Lung (tissue), 12 donors: ENCODE results near the gene SARDH. TPM values are rescaled to one million over a fixed set of nuclear protein-coding genes. Genes with fewer than 3 reads are reported as not detected.

Experiments
- ATAC-seq: fragments of 200-7000 bp; cut with Tn5 transposase; one replicate; pipeline ENCODE4 v1.9.1; 2020; ENCODE audit warnings: moderate number of reproducible peaks; ENCODE audit not compliant: insufficient read depth, low FRiP score
- DNase-seq, 3 donors: peaks; one replicate each; pipeline ENCODE4 v3.0.0-alpha.2; 2013 to 2017
- H3K27ac ChIP-seq, 2 donors: one replicate each; pipeline ENCODE4 v1.5.1; 2013; ENCODE audit warnings: mild to moderate bottlenecking in 2 of 2, moderate library complexity in 2 of 2, control low read depth in 1 of 2, inconsistent platforms in 1 of 2, low read depth in 1 of 2, low read length in 1 of 2
- H3K27me3 ChIP-seq, 3 donors: one replicate each; pipeline ENCODE4 v1.5.1; 2013; ENCODE audit warnings: low read length in 2 of 3; ENCODE audit not compliant: control insufficient read depth in 3 of 3, insufficient read depth in 3 of 3
- H3K36me3 ChIP-seq, 4 donors: one replicate each; pipeline ENCODE4 v1.5.1; 2013; ENCODE audit warnings: low read length in 4 of 4, mild to moderate bottlenecking in 1 of 4, moderate library complexity in 1 of 4; ENCODE audit not compliant: control insufficient read depth in 4 of 4, insufficient read depth in 4 of 4
- H3K4me1 ChIP-seq, 5 donors: one replicate each; pipeline ENCODE4 v1.5.1; 2013; ENCODE audit warnings: low read length in 5 of 5, mild to moderate bottlenecking in 2 of 5, moderate library complexity in 1 of 5; ENCODE audit not compliant: control insufficient read depth in 5 of 5, insufficient read depth in 5 of 5
- H3K4me3 ChIP-seq: one replicate; pipeline ENCODE4 v1.5.1; 2013; ENCODE audit warnings: mild to moderate bottlenecking, control low read depth, moderate library complexity
- H3K9ac ChIP-seq, 2 donors: one replicate each; pipeline ENCODE4 v1.5.1; 2013; ENCODE audit warnings: low read length in 2 of 2, control low read depth in 1 of 2; ENCODE audit not compliant: insufficient read depth in 1 of 2
- H3K9me3 ChIP-seq, 4 donors: one replicate each; pipeline ENCODE4 v1.5.1; 2013; ENCODE audit warnings: low read length in 3 of 4, mild to moderate bottlenecking in 1 of 4, moderate library complexity in 1 of 4; ENCODE audit not compliant: control insufficient read depth in 4 of 4, insufficient read depth in 3 of 4
- CTCF ChIP-seq: IDR thresholded peaks from 2 replicates; pipeline ENCODE4 v1.5.1; 2012; ENCODE audit warnings: mild to moderate bottlenecking; ENCODE audit errors: control extremely low read depth, extremely low read depth
- WGBS, 2 donors: extraction: QIAGEN DNeasy Blood & Tissue Kit; methylation state at CpG; one replicate each; pipeline ENCODE4 v1.1.7; 2013; 5-methylcytosine and 5-hydroxymethylcytosine counted together
- polyA plus RNA-seq, 2 donors: library from polyadenylated mRNA; stranded (reverse); fragments of 200-250 nt; gene quantifications; one replicate each; pipeline ENCODE4 v1.2.1, GENCODE V29; 2013
- total RNA-seq, 2 donors: library from RNA; depleted of rRNA in 1 of 2; stranded (reverse); fragments of >200 nt in 1 of 2; gene quantifications; one replicate each; pipeline ENCODE4 v1.2.1, GENCODE V29; 2014 to 2021
- donor health status: control.
- donor health status: control.
- donor health status: Bipolar disorder and iron deficiency.
- donor health status: healthy.
- donor health status: DM: yes; HTN: yes; CAD: no.

Gene SARDH
- total and polyA plus RNA-seq, 4 donors, result 1.8 to 8.4 (median 4.7) TPM

GRCh38 chr9:133666845-133667244, 71.3 kb downstream of the SARDH start:
- Histone ChIP-seq H3K4me1 (peaks cover 0 to 6% (median 0%) of the 10 kb centered on the region in 5 donors), H3K4me3 (no peak overlapping the region), H3K9ac (no peak overlapping the region), H3K9me3 (no peaks in the 10 kb centered on the region), H3K27ac (no peak overlapping the region), H3K36me3 (peaks cover 0 to 2% (median 0%) of the 10 kb centered on the region in 4 donors), H3K27me3 (no peaks in the 10 kb centered on the region)
- DNase-seq, result no peak
- TF ChIP-seq CTCF, result no peak
- 71 to 77% methylated on average over 11 of the region's 11 CpGs for WGBS, 2 donors
- ATAC-seq, result no peak

GRCh38 chr9:133666387-133666786, 71.8 kb downstream of the SARDH start:
- no peak for DNase-seq
- peaks cover 0 to 2% (median 0%) of the 10 kb centered on the region in 4 donors for H3K36me3 ChIP-seq
- no peak overlapping the region for H3K27ac ChIP-seq
- H3K9me3 ChIP-seq, result no peaks in the 10 kb centered on the region
- no peak for TF ChIP-seq CTCF
- no peak for ATAC-seq
- H3K4me3 ChIP-seq, result no peak overlapping the region
- H3K27me3 ChIP-seq, result no peaks in the 10 kb centered on the region
- 72 to 80% methylated on average over 9 of the region's 9 CpGs for WGBS, 2 donors
- H3K4me1 ChIP-seq, result peaks cover 0 to 6% (median 0%) of the 10 kb centered on the region in 5 donors
- no peak overlapping the region for H3K9ac ChIP-seq

- Histone ChIP-seq H3K27ac (no peak overlapping the region), H3K36me3 (peaks cover 0 to 2% (median 0%) of the 10 kb centered on the region in 4 donors), H3K9ac (no peak overlapping the region), H3K4me3 (no peak overlapping the region), H3K9me3 (no peaks in the 10 kb centered on the region), H3K4me1 (peaks cover 0 to 6% (median 0%) of the 10 kb centered on the region in 5 donors), H3K27me3 (no peaks in the 10 kb centered on the region)
- DNase-seq (no peak), ATAC-seq (no peak)
- WGBS, 2 donors, result 85 to 87% methylated on average over 12 of the region's 12 CpGs
- no peak for TF ChIP-seq CTCF
Measured at GRCh38 chr9:133665535-133665934, 72.6 kb downstream of the SARDH start.

- no peak overlapping the region for H3K9ac ChIP-seq
- no peak for TF ChIP-seq CTCF
- no peak overlapping the region for H3K27ac ChIP-seq
- H3K4me3 ChIP-seq, result no peak overlapping the region
- WGBS, 2 donors, result 90 to 93% methylated on average over 13 of the region's 13 CpGs
- DNase-seq (no peak), ATAC-seq (no peak)
- no peaks in the 10 kb centered on the region for H3K27me3 ChIP-seq
- H3K9me3 ChIP-seq, result no peaks in the 10 kb centered on the region
- H3K36me3 ChIP-seq, result peaks cover 0 to 2% (median 0%) of the 10 kb centered on the region in 4 donors
- peaks cover 0 to 6% (median 0%) of the 10 kb centered on the region in 5 donors for H3K4me1 ChIP-seq
Measured at GRCh38 chr9:133665096-133665495, 73.1 kb downstream of the SARDH start.
